ENCODE measurements around the gene CNN2. TPM values are rescaled to one million over a fixed set of nuclear protein-coding genes. Genes with fewer than 3 reads are reported as not detected.

Gene CNN2
- total and polyA plus RNA-seq, 9 of the 15 experiments (the other 6 are each of a cell fraction or from before 2014, with no cell fraction given), result 12.1 to 174 (median 52.7) TPM

- TF ChIP-seq FOXA3 (CRISPR knock-in tag; conservative IDR thresholded peaks at IDR 0.05 in 1 of 2, IDR thresholded peaks at IDR 0.05 in 1 of 2) (no peak), RCOR1 (IDR thresholded peaks at IDR 0.05; ENCODE audit: borderline replicate concordance in 1 of 2, low read depth in 2 of 2, low read length in 2 of 2) (peak in 1 of 2 experiments; percentile 30; a peak in 1 of 4 replicates), BHLHE40 (IDR thresholded peaks at IDR 0.05; ENCODE audit: low read length) (0 out of 2 replicates have a peak, but pooled peaks have one; percentile 16), KDM1A (IDR thresholded peaks at IDR 0.05) (peak; percentile 44 to 80), KLF10 (CRISPR knock-in tag; IDR thresholded peaks at IDR 0.05) (no peak), ZNF77 (CRISPR knock-in tag; IDR thresholded peaks at IDR 0.05) (no peak), MCM7 (IDR thresholded peaks at IDR 0.05) (no peak), CHAMP1 (IDR thresholded peaks at IDR 0.05) (no peak), ZNF217 (CRISPR knock-in tag; IDR thresholded peaks at IDR 0.05) (no peak), EP400 (IDR thresholded peaks at IDR 0.05) (no peak), SPI1 (IDR thresholded peaks at IDR 0.05; ENCODE audit: borderline replicate concordance, low read depth, low read length) (peak; percentile 88), RUNX1 (IDR thresholded peaks at IDR 0.05; ENCODE audit: low read depth) (no peak)
- TF ChIP-seq, protein P1, sequence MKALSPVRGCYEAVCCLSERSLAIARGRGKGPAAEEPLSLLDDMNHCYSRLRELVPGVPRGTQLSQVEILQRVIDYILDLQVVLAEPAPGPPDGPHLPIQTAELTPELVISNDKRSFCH (CRISPR knock-in tag; IDR thresholded peaks at IDR 0.05), result no peak
- TF ChIP-seq, protein P1 (tag; IDR thresholded peaks at IDR 0.05), result no peak
- TF ChIP-seq, protein P2, sequence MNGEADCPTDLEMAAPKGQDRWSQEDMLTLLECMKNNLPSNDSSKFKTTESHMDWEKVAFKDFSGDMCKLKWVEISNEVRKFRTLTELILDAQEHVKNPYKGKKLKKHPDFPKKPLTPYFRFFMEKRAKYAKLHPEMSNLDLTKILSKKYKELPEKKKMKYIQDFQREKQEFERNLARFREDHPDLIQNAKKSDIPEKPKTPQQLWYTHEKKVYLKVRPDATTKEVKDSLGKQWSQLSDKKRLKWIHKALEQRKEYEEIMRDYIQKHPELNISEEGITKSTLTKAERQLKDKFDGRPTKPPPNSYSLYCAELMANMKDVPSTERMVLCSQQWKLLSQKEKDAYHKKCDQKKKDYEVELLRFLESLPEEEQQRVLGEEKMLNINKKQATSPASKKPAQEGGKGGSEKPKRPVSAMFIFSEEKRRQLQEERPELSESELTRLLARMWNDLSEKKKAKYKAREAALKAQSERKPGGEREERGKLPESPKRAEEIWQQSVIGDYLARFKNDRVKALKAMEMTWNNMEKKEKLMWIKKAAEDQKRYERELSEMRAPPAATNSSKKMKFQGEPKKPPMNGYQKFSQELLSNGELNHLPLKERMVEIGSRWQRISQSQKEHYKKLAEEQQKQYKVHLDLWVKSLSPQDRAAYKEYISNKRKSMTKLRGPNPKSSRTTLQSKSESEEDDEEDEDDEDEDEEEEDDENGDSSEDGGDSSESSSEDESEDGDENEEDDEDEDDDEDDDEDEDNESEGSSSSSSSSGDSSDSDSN (IDR thresholded peaks at IDR 0.05; ENCODE audit: borderline replicate concordance in 1 of 2, low read depth in 2 of 2, low read length in 2 of 2), result 0 out of 4 replicates have a peak, but pooled peaks of 1 of the 2 experiments have one; percentile 48
- TF ChIP-seq, protein P3, sequence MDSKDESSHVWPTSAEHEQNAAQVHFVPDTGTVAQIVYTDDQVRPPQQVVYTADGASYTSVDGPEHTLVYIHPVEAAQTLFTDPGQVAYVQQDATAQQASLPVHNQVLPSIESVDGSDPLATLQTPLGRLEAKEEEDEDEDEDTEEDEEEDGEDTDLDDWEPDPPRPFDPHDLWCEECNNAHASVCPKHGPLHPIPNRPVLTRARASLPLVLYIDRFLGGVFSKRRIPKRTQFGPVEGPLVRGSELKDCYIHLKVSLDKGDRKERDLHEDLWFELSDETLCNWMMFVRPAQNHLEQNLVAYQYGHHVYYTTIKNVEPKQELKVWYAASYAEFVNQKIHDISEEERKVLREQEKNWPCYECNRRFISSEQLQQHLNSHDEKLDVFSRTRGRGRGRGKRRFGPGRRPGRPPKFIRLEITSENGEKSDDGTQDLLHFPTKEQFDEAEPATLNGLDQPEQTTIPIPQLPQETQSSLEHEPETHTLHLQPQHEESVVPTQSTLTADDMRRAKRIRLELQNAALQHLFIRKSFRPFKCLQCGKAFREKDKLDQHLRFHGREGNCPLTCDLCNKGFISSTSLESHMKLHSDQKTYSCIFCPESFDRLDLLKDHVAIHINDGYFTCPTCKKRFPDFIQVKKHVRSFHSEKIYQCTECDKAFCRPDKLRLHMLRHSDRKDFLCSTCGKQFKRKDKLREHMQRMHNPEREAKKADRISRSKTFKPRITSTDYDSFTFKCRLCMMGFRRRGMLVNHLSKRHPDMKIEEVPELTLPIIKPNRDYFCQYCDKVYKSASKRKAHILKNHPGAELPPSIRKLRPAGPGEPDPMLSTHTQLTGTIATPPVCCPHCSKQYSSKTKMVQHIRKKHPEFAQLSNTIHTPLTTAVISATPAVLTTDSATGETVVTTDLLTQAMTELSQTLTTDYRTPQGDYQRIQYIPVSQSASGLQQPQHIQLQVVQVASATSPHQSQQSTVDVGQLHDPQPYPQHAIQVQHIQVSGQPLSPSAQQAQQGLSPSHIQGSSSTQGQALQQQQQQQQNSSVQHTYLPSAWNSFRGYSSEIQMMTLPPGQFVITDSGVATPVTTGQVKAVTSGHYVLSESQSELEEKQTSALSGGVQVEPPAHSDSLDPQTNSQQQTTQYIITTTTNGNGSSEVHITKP (IDR thresholded peaks at IDR 0.05; ENCODE audit: partially characterized antibody), result peak; percentile 59
- TF ChIP-seq, protein P4, sequence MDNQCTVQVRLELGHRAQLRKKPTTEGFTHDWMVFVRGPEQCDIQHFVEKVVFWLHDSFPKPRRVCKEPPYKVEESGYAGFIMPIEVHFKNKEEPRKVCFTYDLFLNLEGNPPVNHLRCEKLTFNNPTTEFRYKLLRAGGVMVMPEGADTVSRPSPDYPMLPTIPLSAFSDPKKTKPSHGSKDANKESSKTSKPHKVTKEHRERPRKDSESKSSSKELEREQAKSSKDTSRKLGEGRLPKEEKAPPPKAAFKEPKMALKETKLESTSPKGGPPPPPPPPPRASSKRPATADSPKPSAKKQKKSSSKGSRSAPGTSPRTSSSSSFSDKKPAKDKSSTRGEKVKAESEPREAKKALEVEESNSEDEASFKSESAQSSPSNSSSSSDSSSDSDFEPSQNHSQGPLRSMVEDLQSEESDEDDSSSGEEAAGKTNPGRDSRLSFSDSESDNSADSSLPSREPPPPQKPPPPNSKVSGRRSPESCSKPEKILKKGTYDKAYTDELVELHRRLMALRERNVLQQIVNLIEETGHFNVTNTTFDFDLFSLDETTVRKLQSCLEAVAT (IDR thresholded peaks at IDR 0.05), result no peak
These were observed 608 bp downstream of the CNN2 start (continued) for GRCh38 chr19:1026783-1027649.
